Suprapubic skin (tissue), 4 donors: Measurements from ENCODE around the gene INHBB.

Experiments used
- POLR2A ChIP-seq, 2 donors: fragments of 450-650 bp; IDR thresholded peaks; one replicate each; pipeline ENCODE4 v1.6.1; 2017; ENCODE audit warnings: antibody characterized with exemption in 2 of 2, mild to moderate bottlenecking in 2 of 2, moderate library complexity in 2 of 2
- POLR2AphosphoS5 ChIP-seq, 3 donors: sonication (generic); formaldehyde crosslinking; IDR thresholded peaks; one replicate each; pipeline ENCODE4 v1.6.1; 2017; ENCODE audit warnings: antibody characterized with exemption in 3 of 3
- TF ChIP-seq, protein P1 (sequence below), 2 donors: fragments of 200-600 bp in 1 of 2; fragments of 450-650 bp in 1 of 2; sonication (generic) in 1 of 2; IDR thresholded peaks; one replicate each; pipeline ENCODE4 v1.5.1; 2016 to 2019; ENCODE audit warnings: antibody characterized with exemption in 2 of 2, mild to moderate bottlenecking in 1 of 2, moderate library complexity in 1 of 2

DNA sequence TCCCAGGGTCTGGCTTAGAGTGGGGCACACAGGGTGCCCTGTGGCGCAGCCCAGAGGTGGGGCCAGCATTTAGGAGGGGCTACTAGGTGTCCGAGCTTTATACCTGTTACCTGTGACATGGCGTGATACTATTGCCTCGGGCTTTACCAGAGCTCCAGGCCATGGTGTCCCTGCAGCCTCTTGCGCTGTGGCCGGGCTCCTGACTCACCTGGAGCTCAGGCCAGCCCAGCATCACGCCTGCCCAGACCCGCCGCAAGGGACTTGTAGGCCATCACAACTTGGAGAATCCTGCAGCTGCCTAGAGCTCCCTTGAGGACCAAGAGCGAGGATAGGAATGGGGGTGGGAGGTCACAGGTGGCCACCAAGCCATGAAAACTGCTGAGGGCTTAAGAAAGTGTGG lies 8.0 kb downstream of the INHBB start:
- TF ChIP-seq, protein P1, sequence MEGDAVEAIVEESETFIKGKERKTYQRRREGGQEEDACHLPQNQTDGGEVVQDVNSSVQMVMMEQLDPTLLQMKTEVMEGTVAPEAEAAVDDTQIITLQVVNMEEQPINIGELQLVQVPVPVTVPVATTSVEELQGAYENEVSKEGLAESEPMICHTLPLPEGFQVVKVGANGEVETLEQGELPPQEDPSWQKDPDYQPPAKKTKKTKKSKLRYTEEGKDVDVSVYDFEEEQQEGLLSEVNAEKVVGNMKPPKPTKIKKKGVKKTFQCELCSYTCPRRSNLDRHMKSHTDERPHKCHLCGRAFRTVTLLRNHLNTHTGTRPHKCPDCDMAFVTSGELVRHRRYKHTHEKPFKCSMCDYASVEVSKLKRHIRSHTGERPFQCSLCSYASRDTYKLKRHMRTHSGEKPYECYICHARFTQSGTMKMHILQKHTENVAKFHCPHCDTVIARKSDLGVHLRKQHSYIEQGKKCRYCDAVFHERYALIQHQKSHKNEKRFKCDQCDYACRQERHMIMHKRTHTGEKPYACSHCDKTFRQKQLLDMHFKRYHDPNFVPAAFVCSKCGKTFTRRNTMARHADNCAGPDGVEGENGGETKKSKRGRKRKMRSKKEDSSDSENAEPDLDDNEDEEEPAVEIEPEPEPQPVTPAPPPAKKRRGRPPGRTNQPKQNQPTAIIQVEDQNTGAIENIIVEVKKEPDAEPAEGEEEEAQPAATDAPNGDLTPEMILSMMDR (IDR thresholded peaks at IDR 0.05) = no peak
- TF ChIP-seq POLR2A (IDR thresholded peaks at IDR 0.05) (no peak), POLR2AphosphoS5 (IDR thresholded peaks at IDR 0.05) (no peak)
